K562 (cell line): ENCODE measurements around the gene SNCB. TPM values are rescaled to one million over a fixed set of nuclear protein-coding genes. Genes with fewer than 3 reads are reported as not detected.

Source experiments
- CHCHD3 ChIP-seq: fragments of 250-450 bp; sonication (Bioruptor Pico); IDR thresholded peaks from 2 replicates; pipeline ENCODE4 v2.1.2; 2022; ENCODE audit warnings: mild to moderate bottlenecking
- DDX20 ChIP-seq: fragments of 450-650 bp; IDR thresholded peaks from 2 replicates; pipeline ENCODE4 v1.6.1; 2016; ENCODE audit warnings: missing genetic modification characterization, low read depth, mild to moderate bottlenecking, missing compliant biosample characterization, moderate library complexity
- EWSR1 ChIP-seq: fragments of 450-650 bp; IDR thresholded peaks from 2 replicates; pipeline ENCODE4 v1.6.1; 2018; ENCODE audit warnings: borderline replicate concordance, mild to moderate bottlenecking, low read depth, moderate library complexity; ENCODE audit not compliant: partially characterized antibody
- HDAC3 ChIP-seq: fragments of 450-650 bp; IDR thresholded peaks from 2 replicates; pipeline ENCODE4 v1.6.1; 2018; ENCODE audit warnings: borderline replicate concordance, mild to moderate bottlenecking, moderate library complexity; ENCODE audit not compliant: partially characterized antibody
- HMGN3 ChIP-seq: IDR thresholded peaks from 2 replicates; pipeline ENCODE4 v1.6.1; 2011; ENCODE audit warnings: borderline replicate concordance, low read depth, mild to moderate bottlenecking, mixed read lengths, low read length; ENCODE audit not compliant: insufficient read length; ENCODE audit errors: extremely low read depth
- HNRNPK ChIP-seq: fragments of 200-400 bp; formaldehyde crosslinking; IDR thresholded peaks from one replicate; pipeline ENCODE4 v1.6.1; 2018; ENCODE audit warnings: mild to moderate bottlenecking, low read depth, low read length; ENCODE audit not compliant: poor library complexity, severe bottlenecking
- JUN ChIP-seq, 2 experiments: sonication (generic) in 1 of 2; formaldehyde crosslinking in 1 of 2; IDR thresholded peaks; 2 replicates each; pipeline versions ENCODE4 v1.6.1 to v1.8.0; 2012 to 2022; ENCODE audit warnings: borderline replicate concordance in 2 of 2, mild to moderate bottlenecking in 2 of 2, improper control_type of control experiment in 1 of 2, low read depth in 1 of 2, low read length in 1 of 2, missing genetic modification reagents in 1 of 2
- KAT8 ChIP-seq: fragments of 450-650 bp; IDR thresholded peaks from 2 replicates; pipeline ENCODE4 v1.6.1; 2016; ENCODE audit warnings: low read depth, mild to moderate bottlenecking
- MGA ChIP-seq: fragments of 450-650 bp; IDR thresholded peaks from 2 replicates; pipeline ENCODE4 v1.6.1; 2016; ENCODE audit warnings: mild to moderate bottlenecking, moderate library complexity
- PHF8 ChIP-seq: fragments of 200-600 bp; sonication (generic); IDR thresholded peaks from 2 replicates; pipeline ENCODE4 v1.6.1; 2012; ENCODE audit warnings: mixed run types, mild to moderate bottlenecking, inconsistent platforms, low read length, moderate library complexity, borderline replicate concordance
- RFX7 ChIP-seq: fragments of 250-450 bp; sonication (Bioruptor Pico); IDR thresholded peaks from 2 replicates; pipeline ENCODE4 v1.5.1; 2021; ENCODE audit warnings: mild to moderate bottlenecking
- THAP12 ChIP-seq: fragments of 250-450 bp; sonication (Bioruptor Pico); IDR thresholded peaks from 2 replicates; pipeline ENCODE4 v1.9.0; 2021; ENCODE audit warnings: mild to moderate bottlenecking, inconsistent platforms
- polyA plus RNA-seq, 8 experiments: library from polyadenylated mRNA; depleted of rRNA in 4 of 8; stranded (reverse) in 5 of 8; unstranded in 3 of 8; fragments of >200 nt; fragmentation: Nextera tagmentation in 2 of 8; fragmentation: Illumina TruSeq in 1 of 8; extraction: Ambion mirVana in 2 of 8; extraction: Trizol in 1 of 8; gene quantifications; 2 replicates each; pipeline versions ENCODE4 v1.2.1 to v1.2.3, GENCODE V29; 2011 to 2014; ENCODE audit warnings: inconsistent platforms in 1 of 8, missing spikeins in 1 of 8
- total RNA-seq, 7 experiments: library from RNA; depleted of rRNA in 6 of 7; stranded (reverse); fragments of >200 nt in 6 of 7; fragmentation: Illumina TruSeq in 2 of 7; extraction: Trizol in 2 of 7; gene quantifications; 2 replicates each; pipeline versions ENCODE4 v1.2.1 to v1.2.3, GENCODE V29; 2011 to 2021; ENCODE audit warnings: low replicate concordance in 1 of 7

SNCB gene
- total and polyA plus RNA-seq, 9 of the 15 experiments (the other 6 are each of a cell fraction or from before 2014, with no cell fraction given) = not detected

GRCh38 chr5:176619569-176620332, 10.6 kb downstream of the SNCB start (continued):
- TF ChIP-seq HMGN3 (peak; percentile 38), HDAC3 (no peak), EWSR1 (no peak), PHF8 (no peak), CHCHD3 (CRISPR knock-in tag) (no peak), MGA (peak; percentile 45), RFX7 (no peak), THAP12 (CRISPR knock-in tag) (no peak), DDX20 (tag) (no peak), JUN (IDR thresholded peaks at IDR 0.05; ENCODE audit: borderline replicate concordance, low read depth, low read length) (no peak), JUN (CRISPR knock-in tag; IDR thresholded peaks at IDR 0.05; ENCODE audit: borderline replicate concordance) (peak; percentile 59; the same call in 1 of the 2 replicates), KAT8 (no peak), HNRNPK (no peak)
